HG03196 (cell line): Measurements from ENCODE around the gene CCDC88C.

Experiments
- ATAC-seq: cut with Tn5 transposase; IDR thresholded peaks from one replicate; pipeline ENCODE4 v1.9.1; 2021; ENCODE audit not compliant: unreplicated experiment

CCDC88C gene

DNA sequence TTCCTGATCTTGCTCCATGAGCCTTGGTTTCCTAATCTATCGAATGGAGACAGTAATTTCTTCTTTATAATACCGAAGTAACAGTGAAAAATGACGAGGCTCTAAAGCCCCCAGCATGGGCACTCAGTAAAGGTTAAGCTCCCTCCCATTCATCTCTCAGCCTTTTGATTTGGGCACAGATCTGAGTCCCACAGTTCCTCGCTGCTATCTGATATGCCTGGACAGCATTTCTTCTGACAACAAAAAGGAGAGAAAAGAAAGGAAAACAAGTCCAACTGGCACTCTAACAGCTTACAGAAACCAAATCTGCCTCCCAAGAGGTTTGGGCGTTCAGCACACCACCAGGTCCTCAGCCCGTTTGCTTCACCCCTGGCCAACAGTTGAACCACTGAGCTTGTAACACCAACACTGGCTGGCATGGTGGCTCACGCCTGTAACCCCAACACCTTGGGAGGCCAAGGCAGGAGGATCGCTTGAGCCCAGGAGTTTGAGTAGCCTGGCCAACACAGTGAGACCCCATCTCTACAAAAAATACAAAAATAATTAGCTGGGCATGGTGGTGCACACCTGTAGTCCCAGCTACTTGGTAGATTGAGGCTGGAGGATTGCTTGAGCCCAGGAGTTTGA lies 19.5 kb downstream of the CCDC88C start:
- no peak for ATAC-seq

DNA sequence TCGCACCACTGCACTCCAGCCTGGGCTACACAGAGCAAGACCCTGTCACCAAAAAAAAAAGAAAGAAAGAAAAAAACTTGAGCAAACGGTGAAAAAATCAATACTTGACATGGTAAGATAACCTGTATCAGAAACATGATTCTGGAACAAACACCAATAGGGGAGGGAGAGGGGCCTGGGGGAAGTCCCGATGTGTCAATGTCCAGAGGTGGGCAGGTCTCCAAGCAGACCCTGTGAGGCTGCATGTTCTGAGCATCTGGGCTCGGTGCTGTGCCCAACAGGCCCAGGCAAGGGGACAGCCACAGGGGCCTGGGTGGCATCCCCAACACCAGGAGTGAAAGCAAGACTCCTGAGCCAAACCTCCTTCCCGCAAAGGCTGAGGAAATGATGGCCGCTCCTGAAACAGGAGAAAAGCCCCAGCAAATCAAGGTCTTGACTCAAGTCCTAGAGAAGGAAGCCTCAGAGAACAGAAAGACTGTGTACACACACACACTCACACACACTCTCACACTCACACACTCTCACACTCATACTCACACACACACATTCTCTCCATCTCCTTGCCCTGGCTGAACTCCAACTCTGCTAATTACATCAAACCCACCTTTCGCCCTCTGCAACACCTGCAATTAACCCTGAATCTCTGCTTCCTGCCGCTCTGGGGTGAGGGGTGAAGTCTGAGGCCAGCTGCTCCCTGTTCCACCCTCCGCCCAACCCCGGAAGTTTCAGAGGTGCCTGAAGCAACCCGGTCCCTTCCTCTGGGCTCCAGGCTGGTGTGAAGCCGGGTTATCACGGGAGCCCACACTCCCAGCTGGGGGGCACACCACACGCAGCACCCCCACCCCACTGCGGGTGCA lies 20.4 kb downstream of the CCDC88C start:
- ATAC-seq, result peak; percentile 52

DNA sequence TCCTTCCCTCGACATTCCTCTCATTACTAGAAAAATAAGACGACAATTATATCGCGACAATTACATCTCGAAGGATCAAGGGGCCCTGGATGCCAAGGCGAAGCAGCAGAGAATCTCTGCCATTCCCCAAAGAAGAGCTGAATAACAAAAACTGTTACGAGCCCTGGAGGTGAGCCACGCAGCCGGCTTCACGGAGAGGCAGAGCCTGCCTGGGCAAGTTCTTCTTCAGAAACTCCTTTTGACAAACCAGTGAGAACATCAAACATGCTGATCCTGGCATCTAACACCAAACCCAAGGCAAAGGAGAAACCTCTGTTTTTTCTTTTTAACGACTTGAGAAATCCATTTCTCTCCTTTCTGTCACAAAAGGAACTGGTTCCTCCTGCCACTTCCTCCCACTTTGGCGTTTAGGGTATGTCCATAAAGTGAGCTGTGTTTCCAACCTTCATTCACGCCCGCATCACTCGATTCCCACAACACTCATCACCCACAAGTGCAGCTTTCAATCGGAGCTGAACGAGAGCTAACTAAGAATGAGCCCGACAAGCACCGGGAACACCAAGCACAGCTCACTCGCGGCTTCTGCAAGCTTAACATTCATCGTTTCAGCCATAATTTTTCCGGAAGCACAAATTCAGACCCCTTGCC lies 21.5 kb downstream of the CCDC88C start:
- ATAC-seq, result no peak

DNA sequence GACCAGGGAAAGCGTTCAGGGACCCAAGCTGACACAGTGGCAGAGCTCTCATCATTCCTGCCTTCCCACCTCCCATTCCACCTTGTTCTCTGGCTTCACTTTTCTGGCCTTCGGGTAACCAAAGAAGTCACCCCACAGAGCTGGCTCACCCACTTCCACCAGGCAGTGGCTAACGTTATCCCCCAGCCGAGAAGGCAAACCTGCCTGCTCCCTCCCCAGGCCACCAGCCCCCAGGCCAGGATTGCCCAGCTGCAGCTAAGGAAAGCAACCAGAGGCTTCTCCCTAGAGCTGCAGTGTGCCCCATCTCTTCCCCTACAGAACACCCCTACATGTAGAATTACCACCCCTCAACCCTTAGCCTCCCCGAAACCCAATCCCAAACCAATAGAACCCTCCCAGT lies 22.2 kb downstream of the CCDC88C start:
- no peak for ATAC-seq

DNA sequence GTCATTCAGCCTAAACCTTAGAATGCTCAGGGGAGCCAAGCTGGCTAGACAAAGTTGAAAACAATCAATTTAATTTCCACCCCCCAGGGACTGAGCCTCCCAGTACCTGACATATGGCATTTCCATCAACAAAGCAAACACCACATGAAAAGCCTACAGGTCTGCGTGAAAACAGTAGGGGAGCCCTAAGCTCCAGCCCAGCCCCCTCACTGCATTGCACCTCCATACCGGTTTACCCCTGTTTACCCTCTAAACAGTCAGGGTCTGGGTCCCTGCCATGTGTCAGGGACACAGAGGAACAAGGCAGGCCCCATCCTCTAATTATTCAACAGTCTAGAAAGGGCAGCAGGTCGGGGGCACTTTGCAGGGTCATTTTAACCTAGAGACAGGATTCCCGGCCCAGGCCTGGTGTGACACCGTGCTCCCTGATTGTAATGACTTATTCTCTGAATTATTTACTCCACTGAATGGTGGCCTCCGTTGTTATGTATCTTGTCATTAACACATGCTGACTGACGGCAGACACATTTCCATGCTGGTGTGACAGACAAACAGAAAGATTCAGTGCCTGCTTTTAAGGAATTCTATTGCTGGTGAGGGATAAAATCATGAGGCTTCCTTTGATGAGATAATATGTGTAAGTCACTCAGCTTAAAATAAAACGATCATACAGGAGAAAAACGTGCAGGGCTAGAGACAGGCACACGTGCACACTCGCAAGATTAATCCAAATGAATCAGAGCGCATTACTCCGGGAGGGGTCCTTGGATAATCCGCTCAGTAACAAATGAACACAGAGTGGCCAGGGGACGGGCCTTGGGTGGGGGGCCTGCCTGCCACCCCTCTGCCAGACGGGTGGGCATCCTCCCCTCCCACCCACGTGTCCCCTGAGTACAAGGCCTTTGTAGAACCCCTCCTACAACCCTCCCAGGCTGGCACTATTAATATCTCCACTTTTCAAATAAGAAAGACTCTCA lies 23.2 kb downstream of the CCDC88C start:
- no peak for ATAC-seq

DNA sequence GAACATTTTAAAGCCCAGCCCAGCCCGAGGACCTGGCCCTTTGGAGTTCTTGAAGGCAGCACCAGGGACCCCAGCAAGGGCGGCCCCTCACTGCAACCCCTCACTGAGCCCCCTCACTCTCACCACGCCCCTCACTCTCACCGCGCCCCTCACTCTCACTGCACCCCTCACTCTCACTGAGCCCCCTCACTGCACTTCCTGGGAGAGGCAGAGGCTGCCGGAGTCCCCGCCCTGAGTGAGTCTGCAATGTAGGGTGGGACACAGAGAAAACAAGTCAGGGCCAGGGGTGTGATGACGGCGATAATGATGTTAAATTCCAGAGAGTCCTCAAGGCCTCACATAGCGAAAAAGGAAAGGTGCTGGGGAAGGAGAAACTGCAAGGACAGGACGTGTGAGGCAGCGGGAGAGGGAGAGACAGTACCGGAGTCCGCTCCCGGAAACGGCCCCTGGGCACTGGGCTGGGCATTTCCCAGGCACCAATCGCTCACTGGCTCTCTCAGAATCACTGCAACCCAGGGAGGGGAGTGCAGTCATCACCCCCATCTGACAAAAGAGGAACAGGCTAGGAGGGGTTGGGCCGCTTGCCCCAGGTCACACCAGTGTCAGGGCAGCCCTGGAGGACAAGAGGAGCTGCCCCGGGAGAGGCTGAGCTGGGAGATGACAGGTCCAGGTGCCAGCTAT lies 24.9 kb downstream of the CCDC88C start:
- no peak for ATAC-seq

DNA sequence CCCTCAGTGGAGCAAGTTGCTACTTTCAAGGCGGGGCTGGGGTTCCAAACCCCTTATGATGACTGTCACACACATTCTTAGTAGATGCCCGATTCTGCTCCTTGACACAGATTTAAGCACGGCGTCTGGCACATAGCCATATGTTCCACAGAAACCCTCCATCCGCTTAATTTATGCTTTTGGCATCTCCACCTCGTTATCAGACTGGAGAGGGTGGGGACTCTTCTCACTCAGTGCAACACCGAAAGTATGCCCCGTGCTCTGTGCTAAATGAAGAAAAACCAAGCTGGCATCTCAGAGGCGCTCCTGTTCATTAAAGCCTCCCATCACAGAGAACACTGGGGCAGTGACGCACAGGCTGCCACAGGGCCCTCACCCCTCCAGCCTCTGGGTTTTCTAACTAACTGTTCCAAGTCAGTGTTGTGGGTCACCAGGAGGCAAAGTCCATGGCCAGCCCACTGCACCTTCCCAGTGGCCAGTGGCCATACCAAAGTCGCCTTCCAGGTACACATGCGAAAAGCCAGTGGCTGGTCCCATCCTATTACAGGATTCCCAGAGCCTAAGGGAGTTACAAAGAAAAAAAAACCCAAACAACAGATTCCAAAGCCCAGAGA lies 27.3 kb downstream of the CCDC88C start:
- no peak for ATAC-seq

DNA sequence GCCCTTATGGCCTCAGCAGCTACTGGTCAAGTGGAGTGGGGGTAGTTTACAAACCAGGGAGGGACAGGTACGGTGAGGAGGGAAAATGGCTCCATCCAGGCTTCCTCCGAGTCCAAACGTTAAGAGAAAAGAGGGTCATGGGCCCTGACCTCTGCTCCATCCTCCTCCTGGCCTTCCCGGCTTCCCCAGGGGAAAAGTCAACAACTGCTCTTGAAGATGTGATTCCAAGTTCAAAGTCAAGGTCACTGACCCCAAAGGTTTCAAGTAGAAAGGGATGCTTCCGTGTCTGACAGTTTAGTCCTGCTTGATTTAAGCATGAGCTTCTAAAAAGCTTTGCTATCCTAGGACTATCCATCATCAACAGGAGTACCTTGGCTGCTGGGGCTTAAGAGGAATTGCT lies 28.5 kb downstream of the CCDC88C start:
- no peak for ATAC-seq

DNA sequence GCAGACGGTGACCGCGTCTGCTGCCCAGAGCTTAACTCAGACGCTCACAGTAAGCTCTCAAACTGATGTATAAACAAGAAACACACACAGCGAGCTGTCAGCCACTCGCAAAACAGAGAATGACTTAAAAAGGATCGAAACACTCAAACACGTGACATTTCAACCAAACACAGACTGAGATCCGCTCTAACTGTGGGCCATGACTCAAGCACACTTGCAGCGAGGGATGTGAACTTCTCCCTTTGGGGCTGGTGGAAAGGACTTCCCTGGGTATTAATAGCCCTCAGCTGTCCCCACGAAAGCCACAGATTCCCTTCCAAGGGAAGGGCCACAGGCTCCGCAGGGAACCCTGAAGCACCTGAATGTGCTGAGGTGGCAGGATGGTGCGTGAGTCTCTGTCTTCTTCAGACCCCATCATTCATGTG lies 29.1 kb downstream of the CCDC88C start:
- ATAC-seq, result no peak

DNA sequence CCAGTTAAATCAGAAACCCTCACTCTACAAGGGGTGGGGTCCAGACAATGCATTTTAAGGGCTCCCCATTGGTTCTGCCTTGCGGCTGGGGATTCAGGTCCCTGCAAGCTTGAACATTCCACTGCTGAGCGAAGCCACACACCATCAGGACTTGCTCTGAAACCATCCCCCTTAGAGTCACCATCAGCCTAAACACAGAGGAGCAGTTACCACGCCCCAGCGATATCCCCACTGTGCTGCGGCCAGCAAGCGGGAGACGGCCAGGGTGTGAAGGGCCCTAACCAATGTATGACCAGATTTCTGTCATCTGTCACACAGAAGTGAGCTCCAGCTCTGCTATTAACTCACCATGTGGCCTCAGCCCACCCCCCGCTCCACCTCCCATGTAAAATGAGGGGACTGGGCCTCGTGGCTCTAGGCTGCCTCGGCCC lies 29.7 kb downstream of the CCDC88C start:
- ATAC-seq, result no peak

DNA sequence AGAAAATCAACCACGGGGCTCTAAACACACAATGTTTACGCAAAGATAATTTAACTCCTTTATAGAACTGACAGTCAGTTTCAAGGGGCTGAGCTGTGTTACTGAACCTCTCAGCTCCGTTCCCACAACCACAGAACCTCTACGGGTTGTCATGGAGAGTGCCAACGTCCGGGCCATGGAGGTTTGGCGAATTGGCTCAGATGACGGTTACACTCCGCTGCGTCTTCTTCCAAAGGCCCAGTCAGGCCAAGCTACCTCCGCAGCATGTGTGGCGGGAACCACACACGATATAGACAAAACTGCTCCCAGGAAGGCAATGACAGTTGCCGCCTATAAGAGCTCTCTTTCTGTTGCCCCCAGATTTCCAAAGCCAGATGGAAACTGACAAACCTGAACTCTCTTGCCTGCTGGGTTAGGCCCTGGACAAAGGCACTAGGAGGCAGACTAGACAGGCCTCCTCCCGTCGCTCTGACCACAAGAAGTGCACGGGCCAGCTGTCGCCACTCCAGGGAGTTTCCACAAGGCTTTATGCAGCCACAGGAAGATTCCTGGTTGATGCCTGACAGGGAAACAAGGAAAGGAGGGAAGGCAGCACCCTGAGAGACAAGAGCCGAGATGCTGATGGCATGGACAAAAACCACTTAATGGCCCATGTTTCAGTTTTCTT lies 30.3 kb downstream of the CCDC88C start:
- no peak for ATAC-seq

DNA sequence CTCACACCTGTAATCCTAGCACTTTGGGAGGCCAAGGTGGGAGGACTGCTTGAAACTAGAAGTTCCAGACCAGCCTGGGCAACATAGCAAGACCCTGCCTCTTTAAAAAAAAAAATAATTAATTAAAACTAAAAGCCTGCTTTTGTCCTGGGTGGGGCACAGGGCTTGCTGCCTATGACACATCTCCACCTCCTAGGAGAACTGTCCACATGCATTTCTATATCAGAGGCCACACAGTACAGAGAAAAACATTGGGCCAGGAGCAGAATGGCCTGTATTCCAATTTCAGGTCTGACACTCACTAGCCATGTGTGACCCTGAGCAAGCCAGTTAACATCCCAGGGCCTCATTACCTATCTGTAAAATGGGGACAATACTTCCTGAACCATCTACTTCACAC lies 31.9 kb downstream of the CCDC88C start:
- ATAC-seq, result no peak

DNA sequence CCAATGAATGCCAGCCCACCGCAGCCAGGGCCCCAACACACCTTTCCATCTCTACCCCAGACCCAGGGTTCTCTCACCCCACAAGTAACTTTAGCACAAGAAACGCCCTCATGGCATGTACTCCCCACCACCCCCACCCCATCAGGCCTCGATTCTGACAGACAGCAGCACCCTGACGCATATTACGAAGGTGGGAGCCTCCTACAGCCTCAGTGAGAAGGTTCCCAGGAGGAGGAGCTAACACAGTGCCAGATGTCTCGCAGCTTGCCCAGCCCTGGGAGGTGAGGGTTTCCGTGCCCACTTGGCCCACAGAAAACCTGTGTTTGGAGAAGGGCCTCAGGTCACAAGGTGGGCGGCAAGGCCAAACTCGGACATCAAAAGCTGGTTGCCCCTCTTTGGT lies 32.4 kb downstream of the CCDC88C start:
- ATAC-seq, result no peak

DNA sequence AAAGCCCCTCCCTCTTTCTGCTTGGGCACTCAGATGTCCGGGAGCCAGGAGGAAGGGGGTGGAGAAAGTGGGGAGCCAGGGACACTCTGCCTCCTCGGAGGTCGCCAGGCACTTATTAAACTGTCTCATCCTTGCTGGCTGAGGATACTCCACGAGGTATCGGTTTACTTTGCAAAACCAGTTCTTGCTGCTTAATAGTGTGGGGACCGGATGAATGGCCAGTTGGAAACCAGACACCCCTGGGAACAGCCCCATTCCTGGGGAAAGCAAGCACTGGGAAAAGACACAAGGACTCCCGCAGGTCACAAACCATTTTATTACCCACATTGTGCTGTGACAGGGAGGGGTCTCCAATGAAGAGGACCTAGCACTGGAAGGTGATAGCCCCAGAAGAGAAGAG lies 34.2 kb downstream of the CCDC88C start:
- no peak for ATAC-seq

DNA sequence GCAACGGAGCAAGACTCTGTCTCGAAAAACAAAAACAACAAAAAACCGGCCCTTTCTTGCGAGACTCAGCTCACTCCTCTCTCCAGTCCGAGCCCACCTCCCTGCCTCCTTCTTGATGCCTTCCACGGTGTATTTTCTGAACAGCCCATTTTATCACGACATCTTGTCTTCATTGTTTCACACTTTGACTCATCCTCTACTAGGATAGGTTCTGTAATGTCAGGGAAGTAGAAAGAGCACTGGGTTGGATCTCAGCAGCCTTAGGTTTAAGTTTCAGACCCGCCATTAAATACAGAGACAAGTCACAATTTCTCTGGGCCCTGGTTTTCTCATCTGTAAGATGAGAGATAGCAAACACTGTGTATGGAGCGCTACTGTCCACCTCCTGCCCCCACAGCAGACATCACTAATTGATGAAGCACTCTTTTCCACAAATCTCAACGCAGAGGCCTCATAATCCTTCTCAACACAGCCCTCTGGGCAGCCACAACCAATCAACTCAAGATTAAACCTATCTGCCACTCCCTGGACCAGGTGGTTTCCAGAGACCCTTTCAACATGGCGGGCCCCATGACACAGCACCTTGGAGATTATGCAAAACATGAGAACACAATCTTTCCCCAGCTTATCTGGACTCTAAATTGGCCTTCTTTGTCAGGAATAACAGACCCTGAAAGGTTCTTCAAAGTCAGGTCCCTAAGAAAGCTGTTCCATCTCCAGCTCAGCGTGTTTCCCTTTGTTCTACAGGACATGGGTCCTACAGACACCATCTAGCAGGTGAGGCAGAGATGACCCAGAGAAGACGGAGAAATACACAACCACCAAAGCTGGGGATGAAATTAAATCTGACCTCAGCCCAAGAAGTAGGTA lies 35.6 kb downstream of the CCDC88C start:
- no peak for ATAC-seq

DNA sequence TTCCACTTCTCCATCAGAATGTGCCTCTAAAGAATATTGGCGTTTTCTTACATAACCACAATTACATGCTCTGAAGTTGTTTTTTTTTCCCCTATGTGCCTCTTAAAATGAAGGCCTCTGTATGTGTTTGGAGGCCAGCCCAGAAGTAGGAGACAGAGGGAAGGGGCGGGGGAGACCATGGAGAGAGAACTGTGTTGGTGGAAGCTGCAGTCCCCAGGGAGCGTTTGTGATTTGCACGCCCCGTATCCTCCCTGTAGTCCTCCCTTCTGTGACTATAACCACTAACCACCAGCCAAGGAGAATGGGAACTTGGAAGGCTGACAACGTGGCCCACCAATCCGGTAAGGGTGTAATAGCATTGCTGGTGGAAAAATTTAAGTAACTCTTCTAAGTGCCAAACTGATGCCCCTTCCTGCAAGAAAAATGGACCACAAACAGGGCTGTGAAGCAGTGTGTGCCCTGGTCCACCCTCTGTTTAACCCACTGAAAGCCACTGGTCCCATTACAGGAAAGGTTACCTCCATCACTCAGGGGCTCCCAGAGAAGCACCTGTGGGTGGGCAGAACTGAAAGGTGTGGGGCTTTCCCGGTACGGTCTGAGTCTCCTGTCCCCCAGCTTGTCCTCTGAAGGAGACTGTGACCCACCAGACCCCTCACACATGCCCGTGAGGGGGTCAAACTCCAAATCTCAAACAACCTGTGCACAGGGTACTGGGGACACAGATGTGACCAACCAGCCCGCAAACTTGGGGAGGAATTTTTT lies 36.8 kb downstream of the CCDC88C start:
- no peak for ATAC-seq

DNA sequence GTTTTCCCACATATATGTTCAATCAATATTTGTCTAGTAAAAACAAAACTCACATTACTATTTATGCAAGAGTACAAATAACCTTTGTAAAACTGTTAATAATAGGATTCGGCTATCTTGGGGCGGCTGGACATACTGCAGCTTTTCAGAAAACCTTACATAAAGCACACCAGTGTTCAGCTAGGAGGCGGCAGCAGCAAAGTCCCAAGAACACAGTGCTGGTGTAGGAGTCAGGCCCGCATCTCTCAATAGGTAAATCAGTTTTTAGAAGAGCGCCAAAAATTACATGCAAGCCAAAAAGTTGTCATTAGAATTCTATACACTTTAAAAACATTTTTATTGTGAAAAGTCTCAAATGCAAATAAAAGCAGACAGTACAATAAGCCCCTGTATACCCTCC lies 37.5 kb downstream of the CCDC88C start:
- ATAC-seq, result no peak

DNA sequence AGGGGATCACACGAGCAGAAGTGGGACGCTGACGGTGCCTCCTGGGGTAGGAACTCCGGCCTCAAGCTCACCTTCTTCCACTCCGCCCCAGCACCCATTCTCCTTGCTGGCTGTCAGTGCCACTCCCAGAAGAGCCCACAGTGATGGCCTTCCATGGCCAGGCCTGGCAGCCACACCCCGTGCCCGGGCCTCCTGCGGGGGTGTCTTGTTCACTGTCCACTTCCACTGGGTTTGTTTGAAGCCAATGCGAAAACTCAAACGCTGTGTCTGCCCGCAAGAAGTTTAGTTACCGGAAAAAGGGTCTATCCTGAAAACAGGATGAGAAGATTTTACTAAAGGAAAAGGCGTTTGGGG lies 38.1 kb downstream of the CCDC88C start:
- no peak for ATAC-seq
